COLO668 (cell line): ENCODE results near the gene MYBPC1.
"Not testable (repeated sequence)": the region's sequence is repeated elsewhere in the genome, so short reads cannot be mapped to it uniquely, and the experiment has no call there.

Source experiments
- DNase-seq: peaks from one replicate; lab custom pipeline; 2025; ENCODE audit not compliant: unreplicated experiment; lab: John Stamatoyannopoulos, UW

Gene MYBPC1, protein sequence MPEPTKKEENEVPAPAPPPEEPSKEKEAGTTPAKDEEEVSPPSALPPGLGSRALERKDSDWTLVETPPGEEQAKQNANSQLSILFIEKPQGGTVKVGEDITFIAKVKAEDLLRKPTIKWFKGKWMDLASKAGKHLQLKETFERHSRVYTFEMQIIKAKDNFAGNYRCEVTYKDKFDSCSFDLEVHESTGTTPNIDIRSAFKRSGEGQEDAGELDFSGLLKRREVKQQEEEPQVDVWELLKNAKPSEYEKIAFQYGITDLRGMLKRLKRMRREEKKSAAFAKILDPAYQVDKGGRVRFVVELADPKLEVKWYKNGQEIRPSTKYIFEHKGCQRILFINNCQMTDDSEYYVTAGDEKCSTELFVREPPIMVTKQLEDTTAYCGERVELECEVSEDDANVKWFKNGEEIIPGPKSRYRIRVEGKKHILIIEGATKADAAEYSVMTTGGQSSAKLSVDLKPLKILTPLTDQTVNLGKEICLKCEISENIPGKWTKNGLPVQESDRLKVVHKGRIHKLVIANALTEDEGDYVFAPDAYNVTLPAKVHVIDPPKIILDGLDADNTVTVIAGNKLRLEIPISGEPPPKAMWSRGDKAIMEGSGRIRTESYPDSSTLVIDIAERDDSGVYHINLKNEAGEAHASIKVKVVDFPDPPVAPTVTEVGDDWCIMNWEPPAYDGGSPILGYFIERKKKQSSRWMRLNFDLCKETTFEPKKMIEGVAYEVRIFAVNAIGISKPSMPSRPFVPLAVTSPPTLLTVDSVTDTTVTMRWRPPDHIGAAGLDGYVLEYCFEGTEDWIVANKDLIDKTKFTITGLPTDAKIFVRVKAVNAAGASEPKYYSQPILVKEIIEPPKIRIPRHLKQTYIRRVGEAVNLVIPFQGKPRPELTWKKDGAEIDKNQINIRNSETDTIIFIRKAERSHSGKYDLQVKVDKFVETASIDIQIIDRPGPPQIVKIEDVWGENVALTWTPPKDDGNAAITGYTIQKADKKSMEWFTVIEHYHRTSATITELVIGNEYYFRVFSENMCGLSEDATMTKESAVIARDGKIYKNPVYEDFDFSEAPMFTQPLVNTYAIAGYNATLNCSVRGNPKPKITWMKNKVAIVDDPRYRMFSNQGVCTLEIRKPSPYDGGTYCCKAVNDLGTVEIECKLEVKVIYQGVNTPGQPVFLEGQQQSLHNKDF

DNA sequence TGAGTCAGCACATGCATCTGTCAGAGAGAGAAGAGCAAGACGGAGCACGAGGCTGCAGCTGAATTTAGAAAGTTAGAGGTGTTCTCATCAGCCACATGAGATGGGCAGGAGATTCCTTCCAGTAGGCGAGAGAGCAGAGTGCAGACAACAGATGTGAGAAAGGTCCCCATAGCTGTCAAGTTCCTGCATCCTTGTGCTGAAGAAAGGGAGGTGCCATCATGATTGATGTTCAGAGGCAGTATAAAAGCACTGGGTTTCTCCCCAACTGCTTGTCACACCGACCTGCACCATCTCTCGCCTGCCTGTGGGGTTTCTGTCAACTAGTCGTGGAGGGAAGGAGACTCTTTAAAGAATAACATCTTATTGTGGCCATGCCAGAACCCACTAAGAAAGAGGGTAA, at the start of gene MYBPC1:
Gene MYBPC1, plus strand, starts transcription at position 272 of the 400 bp plus-strand sequence. Its CDS starts 100 bp downstream, at position 372.
- no peak for DNase-seq

- DNase-seq: no peak
These were observed 43.2 kb upstream of the MYBPC1 start for GRCh38 chr12:101551362-101552114.

- no peak for DNase-seq
These were observed 42.5 kb upstream of the MYBPC1 start for GRCh38 chr12:101552277-101552676.

DNA sequence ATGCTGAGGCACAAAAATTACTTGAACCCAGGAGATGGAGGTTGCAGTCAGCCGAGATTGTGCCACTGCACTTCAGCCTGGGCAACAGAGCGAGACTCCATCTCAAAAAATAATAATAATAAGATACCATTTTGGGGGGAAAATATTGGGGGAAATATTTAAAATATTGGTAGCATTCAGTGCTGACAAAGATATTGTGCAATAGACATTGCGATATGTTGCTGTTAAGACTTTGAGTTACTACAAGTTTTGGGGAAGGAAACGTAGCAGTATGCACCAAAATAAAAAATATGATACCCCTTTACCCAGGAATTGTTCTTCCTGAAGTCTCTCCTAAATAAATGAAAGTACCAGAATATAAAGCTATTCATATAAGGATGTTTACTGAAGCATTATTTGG, 37.7 kb upstream of the MYBPC1 start:
- no peak for DNase-seq

DNA sequence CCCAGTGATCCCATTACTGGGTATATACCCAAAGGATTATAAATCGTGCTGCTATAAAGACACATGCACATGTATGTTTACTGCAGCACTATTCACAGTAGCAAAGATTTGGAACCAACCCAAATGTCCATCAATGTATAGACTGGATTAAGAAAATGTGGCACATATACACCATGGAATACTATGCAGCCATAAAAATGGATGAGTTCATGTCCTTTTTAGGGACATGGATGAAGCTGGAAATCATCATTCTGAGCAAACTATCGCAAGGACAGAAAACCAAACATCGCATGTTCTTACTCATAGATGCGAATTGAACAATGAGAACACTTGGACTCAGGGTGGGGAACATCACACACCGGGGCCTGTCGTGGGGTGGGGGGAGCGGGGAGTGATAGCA, 36.0 kb upstream of the MYBPC1 start:
- not testable (repeated sequence) for DNase-seq

DNA sequence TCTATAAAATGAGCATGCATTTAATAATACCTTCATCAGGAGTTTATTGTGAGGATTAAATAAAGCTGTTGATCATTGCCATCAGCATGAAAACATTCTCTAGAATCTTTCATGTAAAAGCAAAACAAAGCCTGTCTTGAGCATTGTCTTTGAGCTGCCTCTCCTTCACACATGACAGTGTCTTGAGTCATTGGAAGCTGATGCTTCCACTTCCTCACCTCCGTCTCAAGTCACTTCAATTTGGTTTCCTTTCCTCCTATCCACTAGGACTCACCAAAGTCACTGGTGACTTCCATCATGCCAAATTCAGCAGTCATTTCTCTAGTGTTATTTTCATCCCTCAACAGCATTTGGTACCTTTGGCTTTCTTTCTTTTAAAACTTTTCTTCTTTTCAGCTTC, 31.6 kb upstream of the MYBPC1 start:
- no peak for DNase-seq

DNA sequence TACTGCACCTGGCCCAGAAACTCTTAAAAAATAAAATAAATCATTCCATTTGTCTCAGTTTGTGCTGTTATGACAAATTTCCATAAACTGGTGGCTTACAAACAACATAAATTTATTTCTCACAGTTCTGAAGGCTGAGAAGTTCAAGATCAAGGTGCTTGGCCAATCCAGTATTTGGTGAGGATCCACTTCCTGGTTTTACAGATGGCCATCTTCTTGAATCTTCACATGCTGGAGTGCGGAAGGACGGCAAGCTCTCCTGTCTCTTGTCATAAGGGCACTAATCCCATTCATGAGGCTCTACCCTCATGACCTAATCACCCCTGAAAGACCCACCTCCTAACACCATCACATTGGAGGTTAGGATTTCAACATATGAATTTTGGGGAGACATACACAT, 29.9 kb upstream of the MYBPC1 start:
- no peak for DNase-seq

GRCh38 chr12:101566318-101566717, 28.5 kb upstream of the MYBPC1 start:
- no peak for DNase-seq

DNA sequence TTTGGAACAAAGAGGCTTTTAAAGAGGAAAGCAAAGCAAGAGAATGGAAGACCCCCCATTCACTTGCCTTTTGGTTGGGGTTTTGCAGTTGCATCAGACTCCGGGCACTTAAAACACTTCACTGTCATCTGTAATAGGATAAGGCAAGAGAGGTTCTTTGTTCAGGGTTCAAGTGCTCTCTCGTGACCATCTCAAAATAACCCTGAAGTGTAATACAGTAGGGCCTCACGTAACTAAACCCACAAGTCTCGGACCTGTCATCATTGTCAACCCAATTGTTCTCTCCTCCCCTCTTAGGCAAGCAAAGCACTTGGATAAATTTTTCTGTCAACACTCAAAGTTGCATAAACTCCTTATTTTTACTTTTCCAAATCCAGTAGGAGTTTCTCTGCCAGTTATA, 26.9 kb upstream of the MYBPC1 start:
- DNase-seq: peak; percentile 15

DNA sequence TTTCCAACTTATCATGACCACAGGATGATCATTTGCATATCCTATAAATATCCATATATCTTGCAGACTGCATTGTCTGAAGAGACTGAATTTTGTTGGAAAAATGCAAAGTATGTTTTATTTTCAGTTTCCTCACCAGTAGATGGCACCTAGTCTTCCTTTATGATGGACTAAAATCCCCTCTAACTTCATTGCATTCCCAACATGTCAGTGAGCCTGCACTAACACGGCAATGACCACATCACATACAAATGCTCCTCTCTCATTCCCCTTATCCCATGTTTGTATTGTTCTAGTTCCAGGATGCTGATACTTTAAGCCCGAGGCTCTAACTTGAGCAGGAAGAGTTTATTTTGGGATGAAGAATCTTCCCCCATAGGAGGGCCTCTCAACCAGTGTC, 24.7 kb upstream of the MYBPC1 start:
- DNase-seq: no peak

- no peak for DNase-seq
These were observed 23.7 kb upstream of the MYBPC1 start for GRCh38 chr12:101571105-101571504.

DNA sequence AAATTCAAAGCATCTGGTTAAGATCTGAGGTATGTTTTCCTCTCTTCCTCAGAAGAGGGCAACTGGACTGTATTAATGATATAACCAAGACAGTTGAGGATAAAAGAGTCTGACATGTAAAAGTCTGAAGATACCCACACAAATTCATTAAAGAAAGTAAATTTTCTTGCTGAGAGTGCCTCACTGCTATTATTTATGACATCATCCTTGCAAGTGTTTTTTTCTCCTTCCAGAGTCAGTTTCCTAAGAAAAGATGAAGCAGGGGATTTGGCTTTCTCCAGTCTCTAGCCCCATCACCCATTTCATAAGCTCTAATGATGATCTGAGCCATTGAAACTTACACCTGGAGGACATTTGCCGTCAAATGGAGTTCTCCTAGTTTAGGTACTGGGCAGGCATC, 21.0 kb upstream of the MYBPC1 start:
- no peak for DNase-seq

GRCh38 chr12:101578417-101578816, 16.4 kb upstream of the MYBPC1 start:
- DNase-seq: no peak

- no peak for DNase-seq
These were observed 13.6 kb upstream of the MYBPC1 start for GRCh38 chr12:101581190-101581589.

DNA sequence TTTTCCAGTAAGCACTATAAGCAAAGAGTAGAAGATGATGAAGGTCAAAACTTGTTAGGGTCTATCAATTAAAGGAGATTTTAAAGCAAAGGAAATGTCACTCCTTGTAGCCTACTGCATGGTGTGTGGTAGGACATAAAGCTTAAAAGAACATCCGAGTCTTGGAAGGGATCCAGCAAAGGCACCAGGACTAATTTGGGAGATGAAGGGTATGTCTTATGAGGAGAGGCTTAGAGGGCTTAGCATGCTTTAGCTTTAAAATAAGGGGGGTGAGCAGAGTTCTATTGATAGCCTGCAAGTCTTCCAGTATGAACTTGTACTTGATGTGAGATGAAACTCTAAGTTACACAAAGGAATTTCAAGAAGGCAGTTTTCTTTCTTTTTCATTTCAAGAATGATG, 11.8 kb upstream of the MYBPC1 start:
- no peak for DNase-seq

DNA sequence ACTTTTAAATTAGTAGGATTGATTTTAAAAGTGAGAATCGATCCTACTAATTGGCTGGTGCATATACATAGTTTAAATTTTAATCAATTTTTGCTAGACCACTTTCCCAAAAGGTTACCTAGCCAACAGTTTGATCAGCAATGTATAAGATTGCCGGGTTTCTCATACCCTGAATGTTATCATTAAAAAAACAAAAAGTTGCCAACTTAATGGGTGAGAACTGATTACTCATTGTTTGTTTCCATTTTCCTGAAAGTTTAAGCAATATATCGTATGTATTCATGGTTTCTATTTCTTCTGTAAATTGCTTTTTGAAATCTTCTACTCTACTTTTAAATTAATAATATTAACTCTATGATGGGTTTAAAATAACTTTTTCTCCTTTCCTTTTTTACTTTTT, 4.4 kb upstream of the MYBPC1 start:
- no peak for DNase-seq

DNA sequence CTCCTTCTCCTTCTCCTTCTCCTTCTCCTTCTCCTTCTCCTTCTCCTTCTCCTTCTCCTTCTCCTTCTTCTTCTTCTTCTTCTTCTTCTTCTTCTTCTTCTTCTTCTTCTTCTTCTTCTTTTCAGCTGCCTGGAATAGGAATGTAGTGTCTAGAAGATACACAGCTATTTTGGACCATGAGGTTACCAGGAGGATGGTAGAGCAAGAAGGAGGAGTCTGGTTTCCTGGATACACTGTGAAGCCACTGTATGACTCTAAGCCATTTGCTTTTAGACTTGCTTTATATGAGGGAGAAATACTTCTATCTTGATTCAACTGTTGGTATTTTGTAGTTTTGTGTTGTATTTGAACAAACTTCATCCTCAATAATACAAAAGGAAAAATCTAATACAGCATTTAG, 3.0 kb upstream of the MYBPC1 start:
- DNase-seq: no peak

- no peak for DNase-seq
These were observed 2.3 kb upstream of the MYBPC1 start for GRCh38 chr12:101592448-101592847.

GRCh38 chr12:101592921-101593320, 1.9 kb upstream of the MYBPC1 start:
- DNase-seq: no peak

DNA sequence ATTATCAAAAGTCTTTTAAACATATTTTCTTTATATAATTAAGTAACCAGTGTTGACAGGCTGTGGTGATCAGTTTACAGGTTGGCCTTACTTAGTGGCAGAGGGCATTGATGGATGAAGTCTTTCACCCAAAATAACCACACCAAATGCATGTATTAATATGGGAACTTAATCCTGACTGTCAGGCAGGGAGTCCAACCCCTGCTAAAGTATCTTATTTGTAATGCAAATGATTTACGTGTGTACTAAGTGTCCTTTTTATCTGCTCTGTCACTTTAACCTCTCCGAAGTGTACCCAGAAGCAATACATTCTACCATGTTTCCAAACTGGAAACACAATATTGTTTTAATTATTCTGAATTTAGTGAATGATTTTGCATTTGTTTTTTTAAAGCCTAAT, 1.4 kb downstream of the MYBPC1 start:
- DNase-seq: no peak

GRCh38 chr12:101597164-101597563, 2.4 kb downstream of the MYBPC1 start:
- DNase-seq: no peak
